Retinal pigment epithelial cell (primary cell): ENCODE data around the gene MAT2A.
"Not testable (repeated sequence)": the region's sequence is repeated elsewhere in the genome, so short reads cannot be mapped to it uniquely, and the experiment has no call there.

Source experiments
- DNase-seq: peaks from one replicate; pipeline ENCODE4 v3.0.0-alpha.2; 2010; ENCODE audit warnings: low read depth
- H3K4me3 ChIP-seq: 2 replicates; pipeline ENCODE4 v1.5.1; 2011; ENCODE audit warnings: mild to moderate bottlenecking, low read length, control low read depth, moderate library complexity
- CTCF ChIP-seq: conservative IDR thresholded peaks from 2 replicates; pipeline ENCODE4 v1.5.1; 2011; ENCODE audit warnings: low read depth, low read length, control low read depth, inconsistent platforms

Gene MAT2A

GRCh38 chr2:85557130-85557529 lies 18.2 kb downstream of the MAT2A start:
- no peak overlapping the region for H3K4me3 ChIP-seq
- TF ChIP-seq CTCF = no peak
- no peak for DNase-seq

DNA sequence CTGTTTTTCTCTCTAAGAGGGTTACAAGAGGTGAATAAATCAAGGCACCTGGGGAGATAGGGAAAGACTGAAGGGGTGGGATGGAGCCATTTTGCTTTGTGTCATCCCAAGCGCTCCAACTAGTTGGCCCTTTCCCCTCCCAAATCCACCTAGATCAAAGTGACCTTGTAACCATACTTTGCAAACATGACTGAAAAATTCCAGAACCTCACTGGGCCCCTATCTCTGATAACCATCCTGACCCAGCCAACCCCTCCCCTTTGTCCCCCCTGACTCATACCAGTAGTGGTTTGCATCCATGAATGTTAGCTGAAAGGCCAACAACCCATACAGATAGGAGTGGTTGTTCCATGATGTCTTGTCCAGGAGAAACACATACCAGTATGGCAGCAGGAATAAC lies 19.2 kb downstream of the MAT2A start:
- no peak for DNase-seq
- no peak overlapping the region for H3K4me3 ChIP-seq
- TF ChIP-seq CTCF = no peak

GRCh38 chr2:85560403-85560726 lies 21.4 kb downstream of the MAT2A start:
- DNase-seq = not testable (repeated sequence)
- H3K4me3 ChIP-seq = peak overlapping the region; percentile 95

GRCh38 chr2:85560812-85561279 lies 21.9 kb downstream of the MAT2A start:
- DNase-seq = no peak
- peak overlapping the region; percentile 95 for H3K4me3 ChIP-seq
- TF ChIP-seq CTCF = no peak

DNA sequence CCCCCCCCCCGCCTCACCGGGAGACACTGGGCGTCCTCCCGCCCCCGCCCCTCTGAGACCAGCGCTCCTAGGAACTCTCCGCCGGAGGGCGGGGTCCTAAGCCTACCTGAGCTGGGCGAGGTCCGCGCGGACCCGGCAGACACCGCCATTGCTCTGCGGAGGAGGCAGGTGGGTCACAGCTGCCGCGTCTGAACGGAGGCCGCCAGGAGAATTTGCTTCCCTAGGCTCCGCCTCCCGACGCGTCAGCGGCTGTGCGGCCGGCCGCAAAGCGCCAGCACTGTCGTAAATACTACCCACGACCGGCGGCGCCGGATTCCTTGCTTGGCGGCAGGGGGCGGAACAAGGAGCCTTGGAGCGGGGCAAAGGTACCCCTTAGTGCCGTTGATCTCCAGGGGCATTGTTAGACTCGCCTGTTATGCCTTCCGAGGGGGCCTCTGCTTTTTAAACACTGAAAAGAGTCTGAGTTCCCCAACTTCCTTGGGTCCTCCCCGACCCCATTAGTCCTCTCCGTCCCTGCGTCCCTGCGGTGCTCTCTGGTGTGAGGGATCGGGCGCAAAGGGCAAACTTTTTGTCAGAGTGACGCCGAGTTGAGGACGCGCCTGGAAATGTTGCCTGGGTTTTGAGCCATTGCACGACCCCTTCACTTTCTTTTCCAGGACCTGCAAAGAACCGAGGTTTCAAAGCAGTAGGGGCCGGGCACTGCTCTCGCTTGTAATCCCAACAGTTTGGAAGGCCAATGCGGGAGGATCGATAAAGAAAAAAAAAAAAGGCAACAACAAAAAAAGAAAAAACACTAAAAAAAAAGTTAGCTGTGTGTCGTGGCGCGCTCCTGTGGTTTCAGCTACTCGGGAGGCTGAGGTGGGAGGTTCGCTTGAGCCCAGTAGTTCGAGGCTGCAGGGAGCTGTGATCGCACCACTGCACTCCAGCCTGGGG lies 22.6 kb downstream of the MAT2A start, which contains the start of gene GGCX:
GGCX (minus strand) TSS at position 214 of the 933 bp plus-strand sequence; CDS start at position 149, 65 bp downstream.
- no peak for TF ChIP-seq CTCF
- peak within 1 kb of the TSS; percentile 95 for H3K4me3 ChIP-seq
- peak; percentile 83 for DNase-seq

DNA sequence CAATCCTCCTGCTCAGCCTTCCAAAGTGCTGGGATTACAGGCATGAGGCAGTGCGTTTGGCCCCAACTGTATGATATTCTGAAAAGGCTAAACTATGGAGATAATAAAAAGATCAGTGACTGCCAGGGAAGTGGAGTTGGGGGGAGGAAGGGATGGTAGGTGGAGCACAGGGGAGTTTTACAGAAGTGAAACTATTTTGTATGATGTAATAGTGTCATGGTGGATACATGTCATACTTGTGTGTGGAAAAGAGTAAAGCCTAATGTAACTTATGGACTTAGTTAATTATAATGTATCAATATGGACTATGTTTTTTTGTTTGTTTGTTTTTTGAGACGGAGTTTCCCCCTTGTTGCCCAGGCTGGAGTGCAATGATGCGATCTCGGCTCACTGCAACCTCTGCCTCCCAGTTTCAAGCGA lies 25.2 kb downstream of the MAT2A start:
- TF ChIP-seq CTCF = no peak
- H3K4me3 ChIP-seq = no peak overlapping the region
- DNase-seq = no peak

DNA sequence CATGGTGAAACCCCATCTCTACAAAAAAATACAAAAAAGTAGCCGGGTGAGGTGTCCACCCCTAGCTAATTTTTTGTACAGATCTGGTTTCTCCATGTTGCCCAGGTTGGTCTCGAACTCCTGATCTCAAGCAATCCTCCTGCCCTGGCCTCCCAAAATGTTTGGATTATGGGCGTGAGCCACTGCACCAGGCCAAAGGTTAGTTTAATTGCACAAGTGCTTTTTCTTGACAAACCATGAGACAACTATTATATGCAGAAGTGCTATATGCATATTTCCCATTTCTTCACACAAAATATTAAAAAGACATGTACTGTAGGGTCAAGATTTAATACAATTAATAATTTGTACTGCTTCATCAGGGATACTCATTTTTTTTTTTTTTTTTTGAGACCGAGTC lies 27.3 kb downstream of the MAT2A start:
- H3K4me3 ChIP-seq = no peak overlapping the region
- no peak for DNase-seq
- no peak for TF ChIP-seq CTCF
